Measurements from ENCODE around the gene RAPGEF6. TPM values are rescaled to one million over a fixed set of nuclear protein-coding genes. Genes with fewer than 3 reads are reported as not detected.
A peak's percentile ranks its signal among the peaks of the same experiment; 100 is the strongest.

Gene RAPGEF6
- total and polyA plus RNA-seq, 2 of the 4 experiments (the other 2 are of a cell fraction) = 5.8 to 18.8 TPM

DNA sequence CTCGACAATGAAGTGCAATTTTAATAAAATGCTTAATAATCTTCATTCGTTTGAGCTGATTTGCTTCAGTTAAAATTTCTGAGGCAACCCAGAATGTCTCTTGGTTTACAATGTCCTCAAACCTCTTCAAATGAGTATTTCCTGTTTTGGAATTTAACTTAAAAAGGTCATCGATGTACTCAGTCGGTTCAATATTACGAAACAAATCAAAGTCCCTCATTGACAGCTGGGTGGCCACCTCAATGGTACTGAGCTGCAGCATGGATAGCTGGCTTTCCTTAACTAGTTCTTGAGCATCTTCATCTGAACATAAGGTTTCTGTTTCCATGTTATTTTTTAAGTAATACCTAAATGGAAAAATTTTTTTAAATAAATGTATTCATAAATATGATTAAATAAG, 173.3 kb downstream of the RAPGEF6 start:
- in situ Hi-C loops (cut with MboI; ENCODE audit: low sequenced_read_pairs) (no loop called here), intact Hi-C loops (cut with micrococcal nuclease) (no loop called here), dilution Hi-C loops (cut with HindIII; ENCODE audit: low sequenced_read_pairs, unreplicated experiment) (no loop called here)
- H3K9ac ChIP-seq (ENCODE audit: low read depth, low read length) = no peak overlapping the region
- H3K4me3 ChIP-seq (ENCODE audit: insufficient read depth, low read depth, low read length) = no peak overlapping the region
- H3K4me1 ChIP-seq (ENCODE audit: control insufficient read depth, insufficient read depth, low read length) = peaks cover 3% of the 10 kb centered on the region; the same call in 1 of the 2 replicates
- BruUV-seq (replicated peaks) = no TSS peak
- H2AK5ac ChIP-seq (ENCODE audit: low read depth, low read length) = no peak overlapping the region
- H2BK20ac ChIP-seq (ENCODE audit: low read depth, low read length) = no peak overlapping the region
- H3K14ac ChIP-seq (replicated peaks; ENCODE audit: low read depth, low read length) = no peak overlapping the region
- H3K36me3 ChIP-seq (ENCODE audit: control insufficient read depth, insufficient read depth, low read length) = no peaks in the 10 kb centered on the region; the same call in 1 of the 2 replicates
- H2BK5ac ChIP-seq (ENCODE audit: low read depth, low read length, poor library complexity, severe bottlenecking) = no peak overlapping the region
- H3K27ac ChIP-seq (ENCODE audit: insufficient read depth, low read length) = no peak overlapping the region
- POLR2A ChIA-PET (ENCODE audit: unreplicated experiment) = no interaction called here
- ATAC-seq (ENCODE audit: low read depth) (no peak), DNase-seq (no peak)
- no peak overlapping the region for H4K5ac ChIP-seq (ENCODE audit: low read depth, low read length)
- H3K79me1 ChIP-seq (ENCODE audit: low read depth in 1 of 2, low read length in 2 of 2) = peaks cover 3% of the 10 kb centered on the region in 2 experiments; a peak in 2 of 4 replicates
- H3K9me3 ChIP-seq (ENCODE audit: control insufficient read depth, insufficient read depth, low read length) = no peaks in the 10 kb centered on the region
- no peak overlapping the region for H3K18ac ChIP-seq (ENCODE audit: low read depth, low read length)
- no peak overlapping the region for H3K23ac ChIP-seq (ENCODE audit: low read depth, low read length)
- H3K4ac ChIP-seq (ENCODE audit: low read depth, low read length) = no peak overlapping the region
- H3K56ac ChIP-seq (ENCODE audit: extremely low read depth, insufficient read depth, low read length) = no peak overlapping the region
- H4K8ac ChIP-seq (ENCODE audit: low read depth in 2 of 2, low read length in 2 of 2) = no peak overlapping the region
- H3K4me2 ChIP-seq (ENCODE audit: low read depth, low read length) = no peak overlapping the region
- H2AK9ac ChIP-seq (replicated peaks; ENCODE audit: low read depth, low read length, poor library complexity) = no peak overlapping the region
- 0 out of 2 replicates have a peak, but pooled peaks cover 3% of the 10 kb centered on the region for H3K9me1 ChIP-seq (ENCODE audit: insufficient read depth, low read length)
- CTCF ChIA-PET = no interaction called here
- no peak overlapping the region for H2BK120ac ChIP-seq (ENCODE audit: low read depth, low read length)
- TF ChIP-seq BHLHE40 (IDR thresholded peaks at IDR 0.05; ENCODE audit: low read depth, low read length) (no peak), CEBPB (IDR thresholded peaks at IDR 0.05; ENCODE audit: low read depth, low read length) (peak; percentile 45; the same call in 1 of the 2 replicates)
- no peak overlapping the region for H4K91ac ChIP-seq (ENCODE audit: insufficient read depth, low read depth, low read length)
- H2BK15ac ChIP-seq (ENCODE audit: low read depth, low read length) = no peak overlapping the region
- H2AFZ ChIP-seq (replicated peaks; ENCODE audit: low read length, poor library complexity) = no peak overlapping the region
- no peaks in the 10 kb centered on the region for H3K27me3 ChIP-seq (ENCODE audit: control insufficient read depth, insufficient read depth, low read length)
- H4K20me1 ChIP-seq (ENCODE audit: insufficient read depth, low read length) = no peaks in the 10 kb centered on the region
- no CpG with 5 or more reads among the region's 5 CpGs for WGBS, 2 experiments (ENCODE audit: extremely low coverage in 2 of 2, insufficient read length in 1 of 2)

Measured in IMR-90 (cell line).